ENCODE results near the gene UNC13B.
"Not testable (repeated sequence)": the region's sequence is repeated elsewhere in the genome, so short reads cannot be mapped to it uniquely, and the experiment has no call there.

The UNC13B gene

DNA sequence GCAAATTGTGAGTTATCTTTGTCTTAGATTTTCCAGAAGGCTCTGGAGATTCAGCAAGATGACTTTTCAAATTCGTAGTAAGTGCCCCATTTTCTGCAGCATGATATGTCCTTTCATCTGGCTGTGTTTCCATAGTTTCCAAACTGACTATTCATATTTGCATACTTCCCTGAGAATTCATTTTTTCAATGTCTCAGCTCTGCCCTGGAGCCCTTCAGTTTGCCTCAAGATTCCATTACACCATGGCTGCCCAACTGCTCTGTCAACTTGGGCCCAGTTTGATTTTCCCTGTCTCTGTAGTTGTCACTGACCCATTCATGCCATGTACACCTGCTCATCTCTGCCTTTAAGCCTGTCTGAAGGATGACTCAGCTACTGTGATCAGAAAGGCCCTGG, 233.9 kb downstream of the UNC13B start:
- no peak for DNase-seq

DNA sequence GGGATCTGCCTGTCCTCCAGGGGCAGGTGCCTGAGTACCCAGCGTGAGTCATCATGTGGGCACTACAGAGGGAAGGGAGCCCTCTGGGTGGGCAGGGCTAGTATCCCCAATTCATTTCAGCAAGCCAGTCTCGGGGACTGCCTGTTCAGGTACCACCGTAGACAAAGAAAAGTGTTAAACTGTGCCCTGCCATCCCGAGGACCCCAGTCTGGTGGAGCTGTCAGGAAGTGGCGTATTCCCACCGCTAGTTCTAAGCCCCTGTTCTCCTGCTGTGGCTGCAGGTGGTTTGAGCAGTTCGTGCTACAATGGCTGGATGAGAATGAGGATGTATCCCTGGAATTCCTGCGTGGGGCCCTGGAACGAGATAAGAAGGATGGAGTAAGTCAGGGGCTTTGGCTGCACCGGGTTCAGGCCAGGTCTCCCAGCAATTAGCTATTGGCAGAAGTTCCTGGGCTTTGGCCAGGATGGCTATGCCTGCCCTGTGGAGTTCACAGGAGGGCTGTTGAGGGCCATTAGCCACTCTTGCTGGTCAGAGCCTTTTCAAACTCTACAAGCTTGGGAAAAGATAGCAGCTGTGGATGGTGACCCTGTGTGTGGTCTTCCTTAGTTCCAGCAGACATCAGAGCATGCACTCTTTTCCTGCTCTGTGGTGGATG, 234.9 kb downstream of the UNC13B start:
- no peak for DNase-seq

- DNase-seq, result no peak
Measured at GRCh38 chr9:35397216-35397698, 235.4 kb downstream of the UNC13B start.

DNA sequence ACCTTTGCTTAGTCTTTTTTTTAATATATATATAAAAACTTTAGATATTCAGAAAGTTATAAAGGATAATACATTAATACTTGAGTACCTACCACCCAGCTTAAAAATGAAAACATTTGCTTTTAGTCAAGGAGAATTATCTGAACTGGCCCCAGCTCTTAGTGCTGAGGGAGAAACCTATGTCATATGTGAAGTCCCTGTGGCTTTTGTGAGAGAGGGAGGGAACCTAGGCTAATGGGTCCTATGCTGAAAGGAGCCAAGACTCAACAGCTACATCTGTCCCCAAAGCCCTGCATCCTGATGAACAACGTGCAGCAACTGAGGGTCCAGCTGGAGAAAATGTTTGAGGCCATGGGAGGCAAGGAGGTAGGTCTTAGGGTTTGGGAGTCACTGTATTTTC, 236.1 kb downstream of the UNC13B start:
- DNase-seq, result no peak

DNA sequence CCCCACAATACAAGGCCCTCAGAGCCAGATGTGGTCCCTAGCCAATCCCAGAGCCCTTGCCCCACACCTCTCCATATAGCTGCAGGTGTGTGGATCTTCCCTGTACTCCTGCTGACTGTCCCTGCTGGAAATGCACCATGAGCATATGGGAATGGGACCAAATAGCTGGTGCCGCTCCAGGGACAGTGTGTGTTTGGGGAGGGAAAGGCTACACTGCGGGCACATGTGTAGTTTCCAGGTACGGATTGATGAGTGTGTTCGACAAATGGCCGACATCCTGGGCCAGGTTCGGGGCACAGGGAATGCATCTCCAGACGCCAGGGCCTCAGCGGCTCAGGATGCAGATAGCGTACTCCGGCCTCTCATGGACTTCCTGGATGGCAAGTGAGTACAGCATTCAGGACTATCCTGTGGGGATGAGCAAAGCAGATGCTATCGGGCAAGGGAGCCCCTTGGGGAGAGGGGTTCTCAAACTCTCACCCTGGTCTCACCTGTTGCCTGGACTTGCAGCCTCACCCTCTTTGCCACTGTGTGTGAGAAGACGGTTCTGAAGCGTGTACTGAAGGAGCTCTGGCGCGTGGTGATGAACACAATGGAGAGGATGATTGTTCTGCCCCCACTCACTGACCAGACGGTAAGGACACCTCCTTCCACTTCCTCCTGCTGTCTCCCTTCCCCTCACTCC, 237.0 kb downstream of the UNC13B start:
- no peak for DNase-seq

DNA sequence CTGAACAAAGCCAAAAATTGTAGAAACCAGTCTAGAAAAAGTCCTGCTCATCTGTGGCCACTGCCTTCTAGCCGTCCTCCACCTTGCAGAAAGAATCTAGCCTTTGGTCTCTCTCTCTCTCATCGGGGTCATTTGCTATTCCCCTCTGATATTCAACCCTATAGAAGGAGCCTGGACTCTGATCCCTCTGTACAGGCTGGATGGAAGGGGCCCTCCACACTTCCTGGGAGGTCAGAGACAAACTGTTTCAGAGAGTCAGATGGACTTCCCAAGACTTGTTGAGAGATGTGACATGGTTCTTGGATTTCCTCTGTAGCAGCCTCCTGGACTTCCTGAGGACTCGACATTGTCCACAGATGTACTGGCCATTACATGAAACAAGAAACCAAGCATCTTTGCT, 243.1 kb downstream of the UNC13B start:
- DNase-seq, result no peak

- peak; percentile 28 for DNase-seq
Measured at GRCh38 chr9:35406183-35406959, 244.6 kb downstream of the UNC13B start.

GRCh38 chr9:35407846-35408245, 246.0 kb downstream of the UNC13B start:
- DNase-seq, result no peak

- not testable (repeated sequence) for DNase-seq
Measured at GRCh38 chr9:35409434-35409833, 247.6 kb downstream of the UNC13B start.

GRCh38 chr9:35414889-35415288, 253.1 kb downstream of the UNC13B start:
- no peak for DNase-seq

DNA sequence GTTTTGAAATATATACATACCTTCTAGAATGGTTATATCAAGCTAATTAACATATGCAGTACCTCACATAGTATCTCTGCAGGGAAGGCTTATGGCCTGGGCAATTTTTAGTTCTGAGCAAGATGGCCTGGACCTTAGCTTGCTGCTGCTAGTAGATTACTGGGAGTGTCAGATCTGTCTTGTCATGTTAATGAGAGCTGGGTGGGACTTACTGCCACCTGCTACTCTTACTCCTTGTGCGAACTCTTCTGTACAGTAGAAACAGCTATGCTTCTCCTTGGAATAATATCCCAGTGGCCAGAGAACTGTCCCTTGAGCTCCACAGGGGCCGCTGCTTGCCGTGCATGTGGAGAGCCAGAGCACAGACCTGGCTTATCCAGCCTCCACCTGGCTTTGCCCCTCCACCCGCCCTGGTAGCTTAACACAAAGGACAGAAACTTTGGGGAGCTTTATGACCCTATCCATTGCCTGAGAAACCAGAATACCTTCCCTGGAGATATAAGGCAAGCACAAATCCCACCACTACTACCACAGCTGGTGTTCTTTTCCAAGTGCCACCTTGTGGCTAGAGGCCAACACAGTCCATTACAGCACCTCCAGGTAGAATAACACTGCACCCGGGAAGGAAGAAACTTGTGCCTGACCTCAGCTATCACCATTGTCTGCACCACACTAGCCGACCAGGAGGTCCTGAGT, 253.7 kb downstream of the UNC13B start:
- DNase-seq, result no peak

GRCh38 chr9:35416098-35416427, 254.3 kb downstream of the UNC13B start:
- no peak for DNase-seq

- DNase-seq, result no peak
Measured at GRCh38 chr9:35422346-35422745, 260.5 kb downstream of the UNC13B start.

DNA sequence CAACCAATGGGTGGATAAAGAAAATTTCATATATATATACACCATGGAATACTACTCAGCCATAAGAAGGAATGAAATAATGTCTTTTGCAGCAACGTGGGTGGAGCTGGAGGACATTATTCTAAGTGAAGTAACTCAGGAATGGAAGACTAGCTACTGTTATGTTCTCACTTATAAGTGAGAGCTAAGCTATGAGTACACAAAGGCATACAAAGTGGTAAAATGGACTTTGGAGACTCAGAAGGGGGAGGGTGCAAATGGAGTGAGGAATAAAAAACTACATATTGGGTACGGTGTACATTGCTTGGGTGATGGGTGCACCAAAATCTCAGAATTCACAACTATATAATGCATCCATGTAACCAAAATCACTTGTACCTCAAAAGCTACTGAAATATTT, 260.9 kb downstream of the UNC13B start:
- no peak for DNase-seq

GRCh38 chr9:35423499-35423898, 261.7 kb downstream of the UNC13B start:
- DNase-seq, result no peak

GRCh38 chr9:35424356-35425352, 262.8 kb downstream of the UNC13B start:
- no peak for DNase-seq

DNA sequence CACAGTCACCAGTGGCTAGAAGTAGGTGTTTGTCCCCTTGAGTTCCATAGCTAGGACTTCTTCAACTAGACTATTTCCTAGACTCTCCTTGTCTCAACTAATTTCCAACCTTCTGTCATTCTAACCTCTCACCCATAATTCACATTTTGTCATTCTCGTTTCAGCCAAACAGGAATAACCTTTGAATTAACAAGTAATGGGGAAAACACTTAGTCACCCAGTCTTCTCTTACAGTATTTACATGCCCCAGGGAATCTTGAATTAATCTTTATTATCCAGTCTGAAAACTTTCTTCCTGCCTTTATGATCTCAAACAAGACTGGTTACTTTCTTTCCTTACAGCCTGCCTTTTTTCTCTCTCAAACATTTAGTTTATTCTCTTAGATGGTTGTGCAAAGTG, 264.8 kb downstream of the UNC13B start:
- DNase-seq, result no peak

DNA sequence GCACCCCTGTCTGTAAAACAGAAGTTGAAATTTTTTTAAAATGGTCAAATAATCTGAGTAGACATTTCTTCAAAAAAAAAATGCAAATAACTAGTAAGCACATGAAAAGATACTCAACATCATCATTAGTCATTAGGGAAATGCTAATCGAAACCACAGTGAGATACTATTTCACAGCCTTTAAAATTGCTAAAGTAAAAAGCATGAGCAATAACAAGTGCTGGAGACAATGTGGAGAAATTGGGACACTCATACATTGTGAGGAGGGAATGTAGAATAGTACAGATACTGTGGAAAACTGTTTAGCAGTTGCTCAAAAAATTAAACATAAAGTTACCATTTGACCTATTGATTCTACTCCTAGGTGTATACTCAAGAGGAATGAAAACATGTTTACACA, 269.7 kb downstream of the UNC13B start:
- no peak for DNase-seq

GRCh38 chr9:35432076-35432475, 270.3 kb downstream of the UNC13B start:
- DNase-seq, result no peak

DNA sequence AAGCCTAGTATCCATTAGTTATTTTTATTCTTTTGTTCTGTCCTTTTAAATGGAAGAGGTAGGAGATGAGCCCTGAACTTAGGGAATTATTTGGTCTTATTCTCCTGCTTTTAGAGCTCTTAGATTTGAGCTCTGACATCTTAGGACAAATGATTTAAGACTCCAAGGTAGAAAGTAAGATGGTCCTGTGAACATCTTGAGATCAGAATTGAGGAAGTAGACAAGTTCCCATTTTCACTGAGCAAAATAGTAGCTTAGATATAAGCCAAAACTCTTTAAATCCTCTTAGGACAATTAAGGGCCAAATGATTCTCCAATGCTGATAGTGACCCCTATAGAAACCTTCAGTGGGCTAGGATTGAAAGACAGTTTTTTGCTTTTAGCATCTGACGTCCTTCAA, 275.1 kb downstream of the UNC13B start:
- DNase-seq, result no peak

DNA sequence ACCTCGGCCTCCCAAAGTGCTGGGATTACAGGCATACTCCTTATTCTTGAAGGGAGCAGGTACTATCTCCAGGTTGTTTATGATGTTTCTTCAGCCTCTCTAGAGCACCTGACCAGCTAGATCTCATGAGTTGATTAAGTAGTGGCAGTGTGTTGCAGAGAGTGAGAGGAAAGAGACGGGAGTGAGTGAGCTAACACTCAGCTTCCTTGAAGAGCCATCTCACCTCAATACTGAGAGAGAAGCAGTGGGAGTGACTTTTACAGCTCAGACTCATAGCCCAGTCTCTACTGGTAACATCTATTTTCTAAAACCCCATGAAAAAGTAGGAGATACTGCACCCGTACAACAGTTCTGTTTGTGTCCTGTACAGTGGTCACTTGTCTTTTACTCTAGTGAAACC, 284.2 kb downstream of the UNC13B start:
- no peak for DNase-seq

- DNase-seq, result no peak
Measured at GRCh38 chr9:35448496-35448895, 286.7 kb downstream of the UNC13B start.
